HG03378 (cell line): ENCODE measurements around the gene MAP3K20.
"Not testable (repeated sequence)": the region's sequence is repeated elsewhere in the genome, so short reads cannot be mapped to it uniquely, and the experiment has no call there.

Source experiments
- ATAC-seq: cut with Tn5 transposase; IDR thresholded peaks from one replicate; pipeline ENCODE4 v1.9.1; 2021; ENCODE audit warnings: mild to moderate bottlenecking, moderate library complexity; ENCODE audit not compliant: unreplicated experiment

Gene MAP3K20

DNA sequence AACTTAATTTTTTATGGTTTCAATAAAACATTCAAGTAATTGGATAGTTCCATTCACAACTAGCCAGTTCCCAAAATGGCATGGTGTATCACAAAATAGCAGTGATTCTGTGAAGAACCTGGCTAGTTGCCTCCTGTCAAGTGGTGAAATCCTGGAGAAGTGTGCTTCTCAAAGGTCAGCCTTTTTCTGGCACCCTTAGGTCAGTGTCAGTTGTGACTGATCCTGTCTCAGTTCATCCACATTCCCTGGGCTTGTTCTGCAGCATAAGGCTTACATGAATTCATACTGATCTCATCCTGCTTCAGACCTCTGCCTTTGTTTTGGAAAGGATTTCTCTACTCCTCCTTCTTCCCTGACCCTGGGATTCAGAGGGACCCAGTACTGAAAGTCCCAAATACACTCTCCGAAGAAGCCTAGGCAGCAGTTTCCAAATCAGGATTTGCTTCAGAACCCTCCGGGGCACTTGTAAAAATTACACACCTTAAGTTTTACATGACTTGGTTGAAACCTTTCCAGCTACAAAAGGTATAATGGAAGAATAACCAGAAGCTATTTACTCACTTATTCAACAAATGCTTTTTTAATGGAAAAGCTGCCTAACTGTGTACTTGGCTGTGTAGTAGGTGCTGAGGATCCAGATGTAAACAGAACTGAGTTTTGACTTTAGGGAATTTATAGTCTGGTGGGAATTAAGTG is 11.0 kb downstream of the MAP3K20 start:
- no peak for ATAC-seq

DNA sequence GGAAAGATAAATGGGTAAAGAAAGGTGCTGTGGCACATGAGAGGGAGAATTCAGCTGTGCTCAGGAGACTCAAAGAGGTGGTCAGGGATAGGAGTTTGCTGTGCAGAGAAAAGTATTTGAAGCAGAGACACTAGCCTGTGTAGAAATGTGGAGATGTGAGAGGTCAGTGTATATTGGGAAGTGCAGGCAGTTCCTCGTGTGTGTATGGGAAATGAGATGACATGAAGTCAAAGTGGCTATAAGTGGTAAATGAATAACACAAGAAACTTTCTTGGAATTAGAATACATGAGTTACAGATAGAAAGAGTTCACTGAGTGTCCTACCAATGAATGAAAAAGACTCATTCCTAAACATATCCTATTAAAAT is 11.6 kb downstream of the MAP3K20 start:
- ATAC-seq: no peak

DNA sequence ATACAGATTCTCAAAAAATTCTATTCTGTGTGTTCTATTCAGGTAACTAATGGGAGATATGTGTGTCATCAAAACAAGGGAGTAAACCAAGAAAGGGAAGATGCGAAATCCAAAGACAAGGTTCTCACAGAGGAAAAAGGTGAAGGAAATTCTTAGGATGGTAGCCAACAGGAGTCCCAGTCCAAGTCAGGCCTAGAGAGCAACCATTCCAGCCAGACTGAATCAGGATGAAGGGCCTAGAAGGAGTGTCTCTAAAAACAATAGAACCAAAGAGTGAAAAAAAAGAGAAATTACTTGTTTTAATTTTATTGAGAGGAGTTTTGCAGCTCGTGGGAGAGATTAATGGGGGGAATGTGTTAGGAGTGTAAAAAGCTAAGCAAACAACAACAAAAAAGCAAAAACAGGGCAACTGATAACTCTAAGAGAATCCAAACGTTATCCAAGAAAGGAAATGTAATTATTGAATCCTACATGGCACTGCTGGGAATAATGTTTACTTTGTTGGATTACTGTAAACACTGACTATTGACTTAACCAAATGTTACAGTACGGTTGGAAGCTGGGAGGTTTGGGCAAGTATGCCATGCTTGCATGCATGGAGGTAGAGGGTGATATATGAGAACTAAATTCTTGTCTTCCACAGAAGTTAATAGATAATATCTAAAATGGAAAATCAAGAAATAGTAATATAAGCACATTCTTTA is 12.3 kb downstream of the MAP3K20 start:
- no peak for ATAC-seq

- ATAC-seq: no peak
Observed at GRCh38 chr2:173090276-173090877, 14.7 kb downstream of the MAP3K20 start.

- no peak for ATAC-seq
Observed at GRCh38 chr2:173090973-173091660, 15.5 kb downstream of the MAP3K20 start.

DNA sequence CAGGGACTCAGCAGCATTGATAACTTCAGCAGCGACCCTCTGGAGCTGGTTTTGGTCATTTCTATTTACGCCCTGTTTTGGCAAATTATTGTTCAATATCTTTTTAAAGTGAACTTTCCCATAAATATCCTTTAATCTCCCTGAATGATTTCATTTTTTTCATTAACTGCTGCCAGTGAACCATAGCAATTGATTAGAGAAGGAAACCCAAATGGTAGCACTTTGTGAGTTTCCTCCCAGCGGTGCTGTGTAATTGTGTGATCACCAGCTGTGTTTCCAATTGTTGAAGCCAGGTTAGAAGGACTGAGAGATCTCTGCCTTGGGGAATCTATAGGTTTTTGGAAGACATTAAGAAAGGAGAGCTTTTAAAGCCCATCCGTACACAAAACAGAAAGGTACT is 16.3 kb downstream of the MAP3K20 start:
- ATAC-seq: no peak

- no peak for ATAC-seq
Observed at GRCh38 chr2:173092844-173093402, 17.3 kb downstream of the MAP3K20 start.

DNA sequence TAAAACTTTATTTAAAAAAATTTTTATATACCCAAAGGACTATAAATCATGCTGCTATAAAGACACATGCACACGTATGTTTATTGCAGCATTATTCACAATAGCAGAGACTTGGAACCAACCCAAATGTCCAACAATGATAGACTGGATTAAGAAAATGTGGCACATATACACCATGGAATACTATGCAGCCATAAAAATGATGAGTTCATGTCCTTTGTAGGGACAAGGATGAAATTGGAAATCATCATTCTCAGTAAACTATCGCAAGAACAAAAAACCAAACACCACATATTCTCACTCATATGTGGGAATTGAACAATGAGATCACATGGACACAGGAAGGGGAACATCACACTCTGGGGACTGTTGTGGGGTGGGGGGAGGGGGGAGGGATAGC is 18.0 kb downstream of the MAP3K20 start:
- ATAC-seq: not testable (repeated sequence)

DNA sequence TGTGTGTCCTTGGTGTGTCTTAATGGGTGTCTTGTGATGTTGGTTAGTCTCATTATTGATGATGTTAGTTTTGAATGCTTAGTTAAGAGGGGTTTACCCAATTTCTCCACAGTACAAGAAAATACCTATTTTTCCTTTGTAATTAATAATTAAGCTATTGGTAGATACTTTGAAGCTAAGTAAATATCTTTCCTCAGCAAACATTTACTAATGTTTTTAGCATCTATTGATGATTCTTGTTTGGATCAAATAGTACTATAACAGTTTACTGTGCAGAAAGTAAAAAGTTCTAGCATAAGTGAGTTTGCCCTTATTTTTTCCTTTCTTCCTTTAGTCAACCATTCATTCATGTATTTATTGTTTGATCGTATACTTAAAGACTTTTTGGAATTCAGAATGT is 19.1 kb downstream of the MAP3K20 start:
- no peak for ATAC-seq

DNA sequence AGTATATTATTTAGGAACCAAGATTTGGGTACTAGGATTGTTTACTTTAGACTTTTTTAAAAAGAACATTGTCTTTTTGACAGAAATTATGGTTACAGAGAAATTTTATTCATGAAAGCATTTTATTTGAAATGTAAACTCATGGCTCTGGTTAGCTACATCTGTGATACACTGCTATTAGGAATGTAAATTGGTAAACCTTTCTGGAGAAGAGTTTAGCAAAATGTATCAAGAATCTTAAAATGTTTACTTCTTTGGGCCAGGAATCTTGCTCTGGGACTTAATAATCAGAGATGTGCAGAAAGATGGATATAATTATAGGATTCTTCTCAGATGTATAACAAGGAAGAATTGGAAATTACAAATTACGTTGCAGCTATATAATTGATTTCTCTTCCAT is 19.7 kb downstream of the MAP3K20 start:
- ATAC-seq: no peak

GRCh38 chr2:173099271-173099670 is 23.6 kb downstream of the MAP3K20 start:
- ATAC-seq: no peak

DNA sequence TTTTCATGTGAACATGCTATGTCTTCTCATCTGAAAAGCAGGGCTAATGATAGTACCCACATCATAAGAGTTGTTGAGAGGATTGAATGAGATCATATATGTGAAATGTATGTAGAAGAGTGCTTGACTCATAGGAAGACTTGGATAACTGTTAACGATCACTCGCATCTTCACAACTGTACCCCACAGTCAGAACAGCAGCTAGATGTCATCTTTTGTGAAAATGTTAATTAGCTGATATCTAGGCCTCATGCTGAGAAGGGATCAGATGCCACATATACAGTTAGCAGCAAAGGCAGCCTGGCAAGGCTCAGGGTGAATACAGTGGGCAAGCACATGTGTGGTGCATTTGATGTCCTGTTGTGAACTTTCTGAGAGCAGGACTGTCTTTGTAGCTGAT is 24.2 kb downstream of the MAP3K20 start:
- ATAC-seq: no peak

- ATAC-seq: peak; percentile 72
Observed at GRCh38 chr2:173101687-173102086, 26.0 kb downstream of the MAP3K20 start.

DNA sequence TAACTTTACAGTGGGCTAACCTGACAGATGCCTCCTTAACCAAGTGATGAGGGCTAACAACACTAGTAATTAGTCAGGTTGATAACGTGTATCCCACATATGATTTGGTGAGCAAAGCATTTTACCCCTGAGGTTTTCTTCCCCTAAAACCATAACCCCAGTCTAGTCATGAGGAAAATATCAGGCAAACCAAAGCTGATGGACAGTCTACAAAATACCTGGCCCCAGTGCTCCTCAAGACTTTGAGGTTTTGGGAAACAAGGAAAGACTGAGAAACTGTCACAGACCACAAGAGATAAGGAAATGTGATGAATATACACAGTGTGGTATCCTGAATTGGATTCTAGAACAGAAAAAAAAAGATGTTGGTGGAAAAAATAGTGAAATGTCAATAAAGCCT is 28.5 kb downstream of the MAP3K20 start:
- no peak for ATAC-seq

DNA sequence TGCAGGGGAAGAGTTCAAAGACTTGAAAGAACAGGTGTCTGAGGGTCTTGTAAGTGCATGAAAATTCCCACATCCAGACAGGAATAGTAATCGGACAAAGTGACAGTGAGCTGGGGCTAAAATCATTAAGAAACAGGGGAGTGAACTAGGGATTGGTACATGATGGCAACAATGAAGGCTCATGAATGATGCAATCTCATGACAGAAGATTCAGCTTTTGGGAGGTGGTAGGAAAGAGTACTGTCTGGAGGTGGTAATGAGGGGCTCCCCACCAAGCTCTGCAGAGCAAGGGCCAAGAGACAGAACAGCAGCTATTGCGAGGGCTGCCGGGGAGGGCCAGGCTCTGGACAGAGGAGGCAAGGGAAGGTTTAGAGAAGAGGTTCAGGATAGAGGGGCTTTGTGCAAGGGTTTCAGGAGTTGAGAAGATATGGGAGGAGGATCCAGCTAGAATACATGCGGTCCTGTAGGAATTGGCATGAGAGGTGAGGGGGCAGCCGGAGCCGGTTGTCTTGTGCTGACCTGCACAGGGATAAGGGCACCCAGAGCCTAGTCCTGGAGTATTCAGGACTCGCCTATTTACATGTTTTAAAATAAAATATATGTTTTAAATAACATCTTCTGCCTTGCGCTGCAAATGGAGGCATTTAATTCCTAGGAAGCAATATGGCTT is 31.4 kb downstream of the MAP3K20 start:
- ATAC-seq: no peak

- no peak for ATAC-seq
Observed at GRCh38 chr2:173107629-173108022, 32.0 kb downstream of the MAP3K20 start.

GRCh38 chr2:173109253-173110188 is 33.9 kb downstream of the MAP3K20 start:
- no peak for ATAC-seq

DNA sequence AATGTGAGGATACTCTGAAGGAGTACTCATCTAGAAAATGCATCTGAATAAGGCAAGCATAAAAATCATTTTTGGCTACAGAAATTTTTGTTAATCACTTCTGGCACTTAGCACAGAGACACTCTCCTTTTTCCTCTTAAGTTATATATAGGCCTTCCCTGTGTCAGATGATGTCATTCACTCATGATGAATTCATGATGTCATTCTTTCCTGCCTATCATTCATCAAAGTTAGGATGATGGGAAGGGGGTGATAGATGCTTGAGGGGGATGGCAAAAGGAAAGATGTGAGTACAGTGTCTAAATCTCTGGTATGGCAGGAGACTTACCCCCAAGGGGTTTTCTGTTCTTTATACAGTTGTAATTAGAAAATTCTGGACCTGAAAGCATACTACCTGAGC is 42.0 kb downstream of the MAP3K20 start:
- no peak for ATAC-seq

- no peak for ATAC-seq
Observed at GRCh38 chr2:173118395-173118794, 42.7 kb downstream of the MAP3K20 start.
